Mesendoderm (in vitro differentiated cells): ENCODE data around the gene GANC.
A peak's percentile ranks its signal among the peaks of the same experiment; 100 is the strongest.

Experiments
- DNase-seq: peaks from one replicate; pipeline ENCODE4 v3.0.0; 2013
- H2AK5ac ChIP-seq: 2 replicates; pipeline ENCODE4 v1.6.1; 2013; ENCODE audit warnings: low read length, inconsistent platforms
- H2BK120ac ChIP-seq: 2 replicates; pipeline ENCODE4 v1.6.1; 2013; ENCODE audit warnings: low read depth, mild to moderate bottlenecking, low read length, moderate library complexity, mixed read lengths
- H2BK15ac ChIP-seq: replicated peaks from 2 replicates; pipeline ENCODE4 v1.6.1; 2013; ENCODE audit warnings: low read depth, mild to moderate bottlenecking, moderate library complexity
- H2BK5ac ChIP-seq: 2 replicates; pipeline ENCODE4 v1.6.1; 2013; ENCODE audit warnings: low read length, inconsistent platforms
- H3K18ac ChIP-seq: 2 replicates; pipeline ENCODE4 v1.6.1; 2013; ENCODE audit warnings: mild to moderate bottlenecking, low read length, mixed read lengths
- H3K23ac ChIP-seq: one replicate; pipeline ENCODE4 v1.6.1; 2013; ENCODE audit warnings: low read length
- H3K27ac ChIP-seq: 2 replicates; pipeline ENCODE4 v1.5.1; 2013; ENCODE audit warnings: low read depth, mild to moderate bottlenecking, inconsistent platforms, low read length, moderate library complexity
- H3K27me3 ChIP-seq: 2 replicates; pipeline ENCODE4 v1.6.1; 2013; ENCODE audit warnings: low read length, control low read depth, mild to moderate bottlenecking, inconsistent platforms; ENCODE audit not compliant: insufficient read depth, poor library complexity
- H3K36me3 ChIP-seq: 2 replicates; pipeline ENCODE4 v1.6.1; 2013; ENCODE audit warnings: low read length, inconsistent platforms; ENCODE audit not compliant: control insufficient read depth, insufficient read depth
- H3K4ac ChIP-seq: one replicate; pipeline ENCODE4 v1.6.1; 2013; ENCODE audit warnings: low read depth, mild to moderate bottlenecking, low read length, moderate library complexity
- H3K4me1 ChIP-seq: 2 replicates; pipeline ENCODE4 v1.6.1; 2013; ENCODE audit warnings: low read depth, low read length, inconsistent platforms; ENCODE audit not compliant: control insufficient read depth
- H3K4me2 ChIP-seq: 2 replicates; pipeline ENCODE4 v1.6.1; 2013; ENCODE audit warnings: low read length
- H3K4me3 ChIP-seq: 2 replicates; pipeline ENCODE4 v1.5.1; 2013; ENCODE audit warnings: mild to moderate bottlenecking, low read length
- H3K56ac ChIP-seq: one replicate; pipeline ENCODE4 v1.6.1; 2013; ENCODE audit warnings: low read length
- H3K79me1 ChIP-seq: 2 replicates; pipeline ENCODE4 v1.6.1; 2013; ENCODE audit warnings: low read length, inconsistent platforms
- H3K79me2 ChIP-seq: 2 replicates; pipeline ENCODE4 v1.6.1; 2013; ENCODE audit warnings: mild to moderate bottlenecking, low read length; ENCODE audit not compliant: control insufficient read depth, insufficient read depth
- H3K9ac ChIP-seq: 2 replicates; pipeline ENCODE4 v1.6.1; 2013; ENCODE audit warnings: low read length, inconsistent platforms
- H4K5ac ChIP-seq: one replicate; pipeline ENCODE4 v1.6.1; 2013; ENCODE audit warnings: low read length
- H4K8ac ChIP-seq: one replicate; pipeline ENCODE4 v1.6.1; 2013; ENCODE audit warnings: low read depth, mild to moderate bottlenecking, control low read depth, low read length, moderate library complexity
- WGBS: extraction: QIAGEN DNeasy Blood & Tissue Kit; methylation state at CpG from one replicate; pipeline ENCODE4 v1.1.7; 2013; ENCODE audit warnings: low lambda C conversion rate, missing lambda C conversion rate; ENCODE audit not compliant: insufficient coverage; ENCODE audit errors: extremely low coverage; 5-methylcytosine and 5-hydroxymethylcytosine counted together

GANC gene

GRCh38 chr15:42395838-42396237, 122.8 kb downstream of the GANC start:
- Histone ChIP-seq H3K4me1 (no peaks in the 10 kb centered on the region), H3K23ac (no peak overlapping the region), H4K5ac (no peak overlapping the region), H3K56ac (no peak overlapping the region), H3K4me3 (no peak overlapping the region), H2AK5ac (no peak overlapping the region), H3K18ac (no peak overlapping the region), H3K36me3 (no peaks in the 10 kb centered on the region), H2BK120ac (no peak overlapping the region), H2BK5ac (no peak overlapping the region), H3K9ac (no peak overlapping the region), H3K27me3 (no peaks in the 10 kb centered on the region), H3K4me2 (no peak overlapping the region), H3K79me1 (no peaks in the 10 kb centered on the region), H3K27ac (no peak overlapping the region), H4K8ac (no peak overlapping the region), H3K4ac (no peak overlapping the region), H3K79me2 (no peaks in the 10 kb centered on the region), H2BK15ac (no peak overlapping the region)
- WGBS, result no CpG with 5 or more reads among the region's 1 CpG
- DNase-seq, result no peak

GRCh38 chr15:42401544-42402454, 128.8 kb downstream of the GANC start:
- Histone ChIP-seq H2BK15ac (no peak overlapping the region), H2BK5ac (no peak overlapping the region), H3K23ac (no peak overlapping the region), H3K79me2 (no peaks in the 10 kb centered on the region), H3K4me2 (no peak overlapping the region), H3K4me3 (no peak overlapping the region), H2AK5ac (no peak overlapping the region), H3K4me1 (no peaks in the 10 kb centered on the region), H3K79me1 (no peaks in the 10 kb centered on the region), H3K9ac (no peak overlapping the region), H3K36me3 (no peaks in the 10 kb centered on the region), H3K27ac (no peak overlapping the region), H3K27me3 (no peaks in the 10 kb centered on the region), H3K4ac (no peak overlapping the region), H4K5ac (no peak overlapping the region), H3K56ac (no peak overlapping the region), H4K8ac (no peak overlapping the region), H2BK120ac (no peak overlapping the region), H3K18ac (no peak overlapping the region)
- WGBS, result no CpG with 5 or more reads among the region's 24 CpGs
- DNase-seq, result no peak

GRCh38 chr15:42402455-42403205, 129.6 kb downstream of the GANC start:
- no CpG with 5 or more reads among the region's 15 CpGs for WGBS
- Histone ChIP-seq H3K79me2 (no peaks in the 10 kb centered on the region), H3K4me1 (no peaks in the 10 kb centered on the region), H3K9ac (no peak overlapping the region), H3K4ac (no peak overlapping the region), H3K4me2 (no peak overlapping the region), H3K27ac (no peak overlapping the region), H3K36me3 (no peaks in the 10 kb centered on the region), H3K4me3 (no peak overlapping the region), H3K79me1 (no peaks in the 10 kb centered on the region), H2BK120ac (no peak overlapping the region), H3K56ac (no peak overlapping the region), H3K23ac (no peak overlapping the region), H3K18ac (no peak overlapping the region), H4K5ac (no peak overlapping the region), H2BK15ac (no peak overlapping the region), H2BK5ac (no peak overlapping the region), H2AK5ac (no peak overlapping the region), H4K8ac (no peak overlapping the region), H3K27me3 (no peaks in the 10 kb centered on the region)
- no peak for DNase-seq

- no peak overlapping the region for H2BK120ac ChIP-seq
- no peak overlapping the region for H3K9ac ChIP-seq
- H3K4me1 ChIP-seq, result no peaks in the 10 kb centered on the region
- no CpG with 5 or more reads among the region's 7 CpGs for WGBS
- no peaks in the 10 kb centered on the region for H3K27me3 ChIP-seq
- no peaks in the 10 kb centered on the region for H3K79me2 ChIP-seq
- H3K23ac ChIP-seq, result no peak overlapping the region
- no peak overlapping the region for H3K4ac ChIP-seq
- no peaks in the 10 kb centered on the region for H3K79me1 ChIP-seq
- DNase-seq, result no peak
- no peak overlapping the region for H4K8ac ChIP-seq
- H2BK15ac ChIP-seq, result no peak overlapping the region
- H3K36me3 ChIP-seq, result no peaks in the 10 kb centered on the region
- no peak overlapping the region for H2AK5ac ChIP-seq
- H3K4me2 ChIP-seq, result no peak overlapping the region
- no peak overlapping the region for H3K27ac ChIP-seq
- H2BK5ac ChIP-seq, result no peak overlapping the region
- no peak overlapping the region for H3K18ac ChIP-seq
- no peak overlapping the region for H4K5ac ChIP-seq
- no peak overlapping the region for H3K4me3 ChIP-seq
- no peak overlapping the region for H3K56ac ChIP-seq
These were observed 130.4 kb downstream of the GANC start for GRCh38 chr15:42403389-42403788.

- H4K8ac ChIP-seq, result no peak overlapping the region
- no peak overlapping the region for H3K27ac ChIP-seq
- H3K4me2 ChIP-seq, result no peak overlapping the region
- H3K79me2 ChIP-seq, result no peaks in the 10 kb centered on the region
- DNase-seq, result peak; percentile 18
- no peak overlapping the region for H3K56ac ChIP-seq
- no peaks in the 10 kb centered on the region for H3K27me3 ChIP-seq
- H3K36me3 ChIP-seq, result no peaks in the 10 kb centered on the region
- no peak overlapping the region for H3K18ac ChIP-seq
- no CpG with 5 or more reads among the region's 12 CpGs for WGBS
- H3K4me1 ChIP-seq, result no peaks in the 10 kb centered on the region
- no peaks in the 10 kb centered on the region for H3K79me1 ChIP-seq
- no peak overlapping the region for H3K4ac ChIP-seq
- no peak overlapping the region for H3K9ac ChIP-seq
- H3K23ac ChIP-seq, result no peak overlapping the region
- no peak overlapping the region for H3K4me3 ChIP-seq
- no peak overlapping the region for H4K5ac ChIP-seq
- no peak overlapping the region for H2BK15ac ChIP-seq
- H2BK5ac ChIP-seq, result no peak overlapping the region
- H2AK5ac ChIP-seq, result no peak overlapping the region
- no peak overlapping the region for H2BK120ac ChIP-seq
These were observed 131.6 kb downstream of the GANC start for GRCh38 chr15:42404461-42405235.
